ENCODE measurements around the gene TBPL2.

DNA sequence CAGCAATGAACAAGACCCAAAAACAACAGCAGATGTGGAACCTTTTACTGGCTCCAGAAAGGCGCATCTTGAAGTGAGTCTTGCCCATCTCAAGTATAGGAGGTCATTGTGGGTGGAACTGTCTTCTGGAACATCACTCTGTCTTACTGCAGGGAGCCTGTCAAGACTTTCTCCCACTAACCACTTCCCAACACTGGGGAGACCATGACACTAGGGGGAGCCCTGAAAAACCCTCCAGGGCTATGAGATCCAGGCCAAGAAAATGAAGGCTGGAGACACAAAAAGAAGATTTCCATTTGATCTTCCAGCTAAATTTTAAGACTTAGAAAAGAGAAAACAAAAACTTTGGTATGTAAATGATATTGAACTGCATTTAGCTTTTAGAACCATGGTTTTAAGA, 15.3 kb downstream of the TBPL2 start:
- TF ChIP-seq POLR2A (IDR thresholded peaks at IDR 0.05; ENCODE audit: low read length) = no peak
- TF ChIP-seq GATA1 (IDR thresholded peaks at IDR 0.05; ENCODE audit: low read depth, low read length) = no peak
